Fibroblast of gingiva (primary cell): ENCODE results near the gene TUSC2.

Experiments
- DNase-seq: peaks from one replicate; pipeline ENCODE4 v3.0.0-alpha.2; 2011; ENCODE audit warnings: low read depth

The TUSC2 gene

GRCh38 chr3:50354186-50354764, 26.3 kb upstream of the TUSC2 start:
- no peak for DNase-seq

DNA sequence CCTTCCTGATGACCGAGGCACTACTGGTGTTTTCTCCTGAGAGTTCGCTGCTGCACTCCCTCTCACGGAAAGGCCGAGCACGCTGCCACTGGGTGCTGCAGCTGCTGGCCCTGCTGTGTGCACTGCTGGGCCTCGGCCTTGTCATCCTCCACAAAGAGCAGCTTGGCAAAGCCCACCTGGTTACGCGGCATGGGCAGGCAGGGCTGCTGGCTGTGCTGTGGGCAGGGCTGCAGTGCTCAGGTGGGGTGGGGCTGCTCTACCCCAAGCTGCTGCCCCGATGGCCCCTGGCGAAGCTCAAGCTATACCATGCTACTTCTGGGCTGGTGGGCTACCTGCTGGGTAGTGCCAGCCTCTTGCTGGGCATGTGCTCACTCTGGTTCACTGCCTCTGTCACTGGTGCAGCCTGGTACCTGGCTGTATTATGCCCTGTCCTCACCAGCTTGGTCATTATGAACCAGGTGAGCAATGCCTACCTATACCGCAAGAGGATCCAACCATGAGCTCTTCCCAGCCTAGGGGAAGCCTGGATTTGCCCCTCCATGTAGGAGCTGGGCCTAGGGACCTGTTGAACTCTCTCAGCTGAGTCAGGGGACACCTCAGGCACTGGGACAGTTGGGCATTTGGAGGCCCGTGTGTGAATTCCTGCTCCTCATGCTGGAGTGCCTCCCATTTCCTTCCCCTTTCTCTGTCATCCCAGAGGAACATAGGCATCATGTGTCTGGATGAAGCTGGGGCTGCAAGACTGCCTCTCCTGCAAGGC, 25.4 kb upstream of the TUSC2 start:
- DNase-seq = no peak

- no peak for DNase-seq
Observed at GRCh38 chr3:50352781-50353180, 24.8 kb upstream of the TUSC2 start.

GRCh38 chr3:50351323-50351697, 23.3 kb upstream of the TUSC2 start:
- DNase-seq = no peak

GRCh38 chr3:50350527-50351322, 22.7 kb upstream of the TUSC2 start, which contains the start of the genes CYB561D2 and NPRL2:
CYB561D2 (plus strand) TSS chr3:50350862; CDS start chr3:50351434, 572 bp downstream.
NPRL2 (minus strand) TSS chr3:50350775; CDS start chr3:50350652, 123 bp downstream.
- peak; percentile 92 for DNase-seq

GRCh38 chr3:50350213-50350526, 22.1 kb upstream of the TUSC2 start:
- no peak for DNase-seq

DNA sequence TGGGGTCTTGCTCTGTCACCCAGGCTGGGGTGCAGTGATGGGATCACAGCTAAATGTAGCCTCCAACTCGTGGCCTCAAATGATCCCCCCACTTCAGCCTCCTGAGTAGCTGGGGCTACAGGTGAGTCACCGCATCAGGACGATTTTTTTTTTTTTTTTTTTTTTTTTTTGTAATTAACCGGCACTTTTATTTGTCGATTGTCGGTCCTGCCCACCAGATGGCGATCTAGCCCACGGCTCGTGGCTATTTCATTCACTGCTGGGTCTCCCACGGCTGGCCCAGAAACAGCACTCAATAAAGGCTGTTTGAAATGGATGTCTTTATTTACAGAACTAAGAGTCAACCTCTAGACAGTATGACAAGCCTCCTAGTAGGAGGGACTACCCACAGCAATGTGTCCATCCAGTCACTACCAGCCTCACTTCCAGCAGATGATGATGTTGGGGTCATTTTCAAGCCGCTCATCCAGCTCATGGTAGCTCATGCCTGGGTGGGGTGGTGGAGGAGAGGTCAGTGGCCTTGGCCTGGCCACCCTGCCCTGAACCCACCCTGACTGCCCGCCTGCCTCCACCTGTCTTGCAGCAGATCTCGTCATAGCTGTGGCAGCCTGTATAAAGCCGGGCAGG, 19.3 kb upstream of the TUSC2 start:
- DNase-seq = peak; percentile 52

- DNase-seq = peak; percentile 29
Observed at GRCh38 chr3:50345586-50346234, 17.7 kb upstream of the TUSC2 start, which contains the start of gene ZMYND10. ZMYND10 (minus strand) TSS chr3:50345732; CDS start chr3:50345579, 153 bp downstream.

DNA sequence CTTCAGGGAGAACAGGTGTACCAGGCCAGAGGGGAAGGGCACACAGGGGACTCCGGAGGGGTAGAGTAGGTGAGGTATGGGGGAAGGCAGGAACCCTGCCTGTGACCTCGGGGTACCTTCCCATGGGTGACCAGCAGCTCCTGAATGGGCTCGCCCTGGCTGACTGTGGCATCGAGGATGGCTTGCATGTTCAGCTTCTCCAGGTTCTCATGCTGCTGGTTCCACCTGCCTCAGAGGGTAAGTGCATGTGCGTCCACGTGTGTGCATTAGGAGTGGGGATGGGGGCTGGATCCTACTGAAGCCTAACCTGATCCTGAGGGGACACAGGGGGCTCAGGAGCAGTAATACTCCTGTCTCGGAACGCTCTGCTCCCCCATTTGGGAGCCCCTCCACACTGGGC, 17.0 kb upstream of the TUSC2 start:
- DNase-seq = no peak

DNA sequence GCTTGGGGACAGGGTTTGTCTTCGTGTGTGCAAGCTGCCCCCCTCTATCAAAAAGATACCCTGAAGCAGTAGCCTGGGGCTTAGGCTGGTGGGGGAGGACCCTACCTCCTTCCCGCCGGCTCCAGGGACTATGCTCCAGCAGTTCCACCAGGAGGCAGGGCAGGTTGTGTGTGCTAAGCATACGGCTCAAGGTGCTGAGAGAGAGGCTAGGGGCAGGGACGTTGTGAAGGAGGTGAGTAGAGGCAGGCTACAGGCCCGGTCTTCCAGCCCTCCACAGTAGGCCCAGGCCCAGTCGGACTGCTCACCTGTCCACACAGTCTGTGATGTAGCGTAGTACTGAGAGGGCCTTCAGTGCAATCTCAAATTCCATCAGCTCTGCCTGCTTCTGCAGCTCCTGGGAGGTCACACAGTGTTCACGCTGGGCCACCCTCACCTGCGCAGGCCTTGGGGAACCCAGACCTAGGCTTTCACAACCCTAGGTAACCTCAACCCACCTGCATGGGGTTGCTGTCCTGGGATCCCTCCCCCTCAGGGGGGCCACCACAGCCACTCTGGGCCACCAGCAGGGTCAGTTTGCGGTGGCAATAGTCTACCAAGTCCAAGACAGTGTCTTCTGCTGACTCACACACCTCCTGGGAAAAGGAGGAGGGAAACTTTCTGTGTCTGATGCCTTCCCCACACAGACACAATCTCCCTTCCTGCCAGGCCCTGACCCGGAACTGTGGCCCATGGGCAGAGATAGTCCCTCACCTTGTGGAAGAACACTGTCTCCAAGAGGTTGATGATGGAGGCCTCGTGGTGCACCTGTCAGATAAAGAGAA, 15.0 kb upstream of the TUSC2 start:
- DNase-seq = no peak

GRCh38 chr3:50341996-50342650, 14.1 kb upstream of the TUSC2 start:
- DNase-seq = no peak

DNA sequence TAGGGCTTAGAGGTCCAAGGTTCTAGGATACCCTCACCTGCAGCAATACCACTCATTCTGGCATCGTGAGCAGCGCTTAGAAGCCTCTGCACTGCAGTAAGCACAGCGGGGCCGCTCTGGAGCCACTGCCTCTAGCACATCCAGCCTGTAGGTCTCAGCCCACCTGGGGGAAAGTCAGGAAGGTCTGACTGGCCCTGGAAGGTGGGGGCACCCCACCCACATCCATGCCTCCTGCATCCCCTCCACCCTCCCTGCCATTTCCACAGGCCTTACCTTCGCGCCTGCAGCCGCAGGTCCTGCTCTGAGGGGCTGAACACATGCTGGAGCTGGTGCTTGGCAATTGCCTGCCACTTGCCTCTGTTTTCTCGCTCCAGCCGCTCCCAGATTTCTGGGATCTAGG, 13.5 kb upstream of the TUSC2 start:
- DNase-seq = no peak

- peak; percentile 66 for DNase-seq
Observed at GRCh38 chr3:50340448-50341329, 12.7 kb upstream of the TUSC2 start, which contains the start of gene RASSF1. RASSF1 (minus strand) TSS chr3:50340836; CDS start chr3:50340805, 31 bp downstream.

- DNase-seq = no peak
Observed at GRCh38 chr3:50340147-50340447, 12.1 kb upstream of the TUSC2 start.

GRCh38 chr3:50339485-50340146, 11.6 kb upstream of the TUSC2 start:
- peak; percentile 45 for DNase-seq

DNA sequence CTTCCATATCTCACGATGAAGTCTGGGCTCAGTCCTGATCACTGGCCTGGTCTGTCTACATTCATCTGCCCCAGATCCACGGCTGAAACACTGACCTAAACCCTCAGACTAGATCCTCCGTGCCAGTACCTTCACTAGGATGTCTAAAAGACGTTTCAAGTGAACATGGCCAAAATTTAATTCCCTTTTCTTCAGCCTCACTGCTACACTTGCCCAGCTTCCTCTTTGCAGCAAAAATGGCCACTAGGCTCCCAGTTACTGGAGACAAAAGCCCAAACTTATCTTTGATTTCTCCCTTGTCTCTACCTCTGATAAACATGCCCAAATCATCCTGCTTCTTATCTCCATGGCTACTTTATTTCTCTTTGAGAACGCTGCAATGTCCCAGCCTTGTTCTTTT, 10.9 kb upstream of the TUSC2 start:
- no peak for DNase-seq

- peak; percentile 100 for DNase-seq
Observed at GRCh38 chr3:50337175-50337861, 9.3 kb upstream of the TUSC2 start.

DNA sequence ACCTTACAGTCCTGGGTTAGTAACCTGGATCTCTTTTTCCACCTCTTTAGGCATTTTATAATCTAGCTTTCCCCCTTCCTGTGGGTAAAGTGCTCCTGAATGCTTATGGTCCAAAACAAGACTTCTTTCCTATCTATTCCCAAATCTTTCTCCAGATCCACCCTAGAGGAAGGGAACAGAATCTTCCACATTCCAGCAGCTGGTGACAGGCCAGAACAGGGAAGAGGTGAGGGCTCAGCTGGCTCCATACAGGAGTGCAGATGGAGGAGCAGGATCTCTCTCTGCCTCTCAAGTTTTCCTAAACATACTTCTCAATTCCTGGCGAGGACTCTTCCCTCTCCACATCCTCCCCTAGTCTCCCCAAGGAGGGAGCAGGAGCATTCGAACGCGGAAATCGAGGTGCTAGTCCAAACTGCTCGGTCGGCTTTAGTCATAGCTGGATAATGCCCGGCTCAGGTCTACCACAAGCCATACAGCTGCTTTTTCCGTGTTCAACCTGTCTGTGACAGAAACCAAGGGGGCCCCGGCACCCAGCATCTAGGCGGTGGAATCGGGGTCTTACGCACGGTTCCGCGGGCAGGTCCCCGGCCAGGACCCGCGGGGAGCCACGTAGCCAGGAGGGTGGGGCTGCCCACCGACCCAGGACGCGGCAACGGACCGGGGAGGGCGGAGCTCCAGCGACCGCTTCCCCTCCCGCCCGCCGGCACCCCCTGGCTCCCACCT, 8.6 kb upstream of the TUSC2 start:
- DNase-seq = no peak
